ENCODE results near the gene LMO1. TPM values are rescaled to one million over a fixed set of nuclear protein-coding genes. Genes with fewer than 3 reads are reported as not detected.

LMO1 gene
- polyA plus RNA-seq, 1 donor (not counting 4 experiments of a cell fraction or from before 2014, with no cell fraction given): 0.08 TPM

DNA sequence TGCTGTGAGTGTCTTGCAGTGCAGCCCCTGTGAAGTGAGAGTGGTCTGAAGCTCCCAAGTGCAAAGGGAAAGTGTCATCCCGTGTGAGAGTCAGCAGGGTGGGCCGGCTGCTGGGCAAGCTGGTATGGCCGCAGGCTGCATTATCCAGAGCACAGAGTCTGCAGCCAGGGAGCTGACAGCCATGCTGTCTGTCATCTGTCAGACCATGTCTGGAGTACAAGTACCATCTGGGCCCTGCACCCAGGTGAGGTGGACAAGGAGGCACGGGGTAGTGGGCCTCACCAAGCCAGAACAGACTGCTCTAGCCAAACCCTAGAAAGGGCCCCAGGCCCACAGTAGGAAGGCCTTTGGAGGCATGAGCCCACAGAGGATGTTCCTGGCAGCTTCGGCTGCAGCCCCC, 20.2 kb downstream of the LMO1 start:
- no peaks in the 10 kb centered on the region for H3K9me1 ChIP-seq (ENCODE audit: control insufficient read depth, extremely low read depth, insufficient read depth, low read length)
- H2AFZ ChIP-seq (ENCODE audit: control insufficient read depth, low read length): no peak overlapping the region
- FAIRE-seq: no peak
- no peak overlapping the region for H3K27ac ChIP-seq (ENCODE audit: control insufficient read depth, insufficient read depth, low read length)
- no peaks in the 10 kb centered on the region for H3K4me1 ChIP-seq (ENCODE audit: control insufficient read depth, extremely low read depth, insufficient read depth, low read length)
- H3K9ac ChIP-seq (ENCODE audit: control insufficient read depth, extremely low read depth, insufficient read depth, low read length): no peak overlapping the region
- H3K9me3 ChIP-seq (ENCODE audit: control insufficient read depth, low read depth, low read length): no peaks in the 10 kb centered on the region
- no peaks in the 10 kb centered on the region for H3K79me2 ChIP-seq (ENCODE audit: control insufficient read depth, insufficient read depth, low read length)
- H3K4me3 ChIP-seq (ENCODE audit: control insufficient read depth in 2 of 3, extremely low read depth in 1 of 3, insufficient read depth in 2 of 3, low read depth in 1 of 3, low read length in 3 of 3): no peak overlapping the region
- dilution Hi-C loops (cut with MboI; ENCODE audit: extremely low pct_ligation_motif_present, low sequenced_read_pairs): no loop called here
- no peak for TF ChIP-seq CTCF (optimal IDR thresholded peaks at IDR 0.05 in 1 of 3, IDR thresholded peaks at IDR 0.05 in 1 of 3, conservative IDR thresholded peaks at IDR 0.05 in 1 of 3; ENCODE audit: extremely low read depth in 1 of 3, insufficient read depth in 2 of 3, low read length in 3 of 3)
- no peak for TF ChIP-seq EZH2 (IDR thresholded peaks at IDR 0.05; ENCODE audit: low read length)
- H3K4me2 ChIP-seq (ENCODE audit: control insufficient read depth, extremely low read depth, insufficient read depth, low read depth, low read length): no peak overlapping the region
- H3K27me3 ChIP-seq (ENCODE audit: control insufficient read depth, extremely low read depth, insufficient read depth, low read length): peaks cover 18% of the 10 kb centered on the region
- no peak for DNase-seq (ENCODE audit: low read depth, low spot score)
- no peaks in the 10 kb centered on the region for H4K20me1 ChIP-seq (ENCODE audit: control insufficient read depth, extremely low read depth, insufficient read depth, low read length)
- no peaks in the 10 kb centered on the region for H3K36me3 ChIP-seq (ENCODE audit: control insufficient read depth in 2 of 2, extremely low read depth in 1 of 2, insufficient read depth in 2 of 2, low read length in 2 of 2)

- Histone ChIP-seq H3K4me1 (ENCODE audit: control insufficient read depth, extremely low read depth, insufficient read depth, low read length) (no peaks in the 10 kb centered on the region), H3K27me3 (ENCODE audit: control insufficient read depth, extremely low read depth, insufficient read depth, low read length) (peaks cover 18% of the 10 kb centered on the region), H3K79me2 (ENCODE audit: control insufficient read depth, insufficient read depth, low read length) (no peaks in the 10 kb centered on the region), H3K9ac (ENCODE audit: control insufficient read depth, extremely low read depth, insufficient read depth, low read length) (no peak overlapping the region), H3K36me3 (ENCODE audit: control insufficient read depth in 2 of 2, extremely low read depth in 1 of 2, insufficient read depth in 2 of 2, low read length in 2 of 2) (no peaks in the 10 kb centered on the region), H4K20me1 (ENCODE audit: control insufficient read depth, extremely low read depth, insufficient read depth, low read length) (no peaks in the 10 kb centered on the region), H3K9me3 (ENCODE audit: control insufficient read depth, low read depth, low read length) (no peaks in the 10 kb centered on the region), H3K9me1 (ENCODE audit: control insufficient read depth, extremely low read depth, insufficient read depth, low read length) (no peaks in the 10 kb centered on the region), H3K4me2 (ENCODE audit: control insufficient read depth, extremely low read depth, insufficient read depth, low read depth, low read length) (no peak overlapping the region), H3K4me3 (ENCODE audit: control insufficient read depth in 2 of 3, extremely low read depth in 1 of 3, insufficient read depth in 2 of 3, low read depth in 1 of 3, low read length in 3 of 3) (no peak overlapping the region), H3K27ac (ENCODE audit: control insufficient read depth, insufficient read depth, low read length) (no peak overlapping the region), H2AFZ (ENCODE audit: control insufficient read depth, low read length) (no peak overlapping the region)
- no peak for DNase-seq (ENCODE audit: low read depth, low spot score)
- TF ChIP-seq EZH2 (IDR thresholded peaks at IDR 0.05; ENCODE audit: low read length) (no peak), CTCF (optimal IDR thresholded peaks at IDR 0.05 in 1 of 3, IDR thresholded peaks at IDR 0.05 in 1 of 3, conservative IDR thresholded peaks at IDR 0.05 in 1 of 3; ENCODE audit: extremely low read depth in 1 of 3, insufficient read depth in 2 of 3, low read length in 3 of 3) (no peak)
- dilution Hi-C loops (cut with MboI; ENCODE audit: extremely low pct_ligation_motif_present, low sequenced_read_pairs): no loop called here
- FAIRE-seq: no peak
Measured at GRCh38 chr11:8242499-8243280, 21.0 kb downstream of the LMO1 start.

Data from keratinocyte (primary cell).